CD4-positive, alpha-beta T cell treated with Interleukin-6 at 100 ng/mL for 8 hours (primary cell): ENCODE measurements around the gene IKZF1.

Experiments used
- DNase-seq: peaks from one replicate; pipeline ENCODE4 v3.0.0-alpha.2; 2020; ENCODE audit warnings: mixed read lengths, low spot score

The IKZF1 gene

GRCh38 chr7:50355817-50356178 is 51.3 kb downstream of the IKZF1 start:
- no peak for DNase-seq

GRCh38 chr7:50356212-50356944 is 51.9 kb downstream of the IKZF1 start:
- DNase-seq = no peak

- DNase-seq = no peak
Observed at GRCh38 chr7:50356945-50357268, 52.4 kb downstream of the IKZF1 start.

DNA sequence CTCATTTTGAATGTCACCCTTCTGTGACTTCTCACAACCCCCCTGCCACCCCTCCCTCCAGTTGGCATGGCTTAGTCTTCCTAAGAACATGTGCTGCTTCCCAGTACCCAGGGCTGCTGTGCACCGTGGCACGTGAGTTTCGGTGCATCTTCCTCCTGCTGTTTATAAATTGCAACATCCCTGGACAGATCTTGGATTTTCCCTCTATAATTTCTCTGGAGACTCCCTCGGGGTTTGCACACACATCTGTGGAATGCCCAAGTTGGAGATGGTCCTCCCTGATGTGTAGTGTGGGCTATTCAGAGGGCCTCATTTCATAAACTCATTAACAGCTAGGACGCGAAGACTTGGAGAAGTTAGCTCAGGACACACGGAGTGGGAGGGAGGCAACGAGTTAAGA is 52.9 kb downstream of the IKZF1 start:
- no peak for DNase-seq

DNA sequence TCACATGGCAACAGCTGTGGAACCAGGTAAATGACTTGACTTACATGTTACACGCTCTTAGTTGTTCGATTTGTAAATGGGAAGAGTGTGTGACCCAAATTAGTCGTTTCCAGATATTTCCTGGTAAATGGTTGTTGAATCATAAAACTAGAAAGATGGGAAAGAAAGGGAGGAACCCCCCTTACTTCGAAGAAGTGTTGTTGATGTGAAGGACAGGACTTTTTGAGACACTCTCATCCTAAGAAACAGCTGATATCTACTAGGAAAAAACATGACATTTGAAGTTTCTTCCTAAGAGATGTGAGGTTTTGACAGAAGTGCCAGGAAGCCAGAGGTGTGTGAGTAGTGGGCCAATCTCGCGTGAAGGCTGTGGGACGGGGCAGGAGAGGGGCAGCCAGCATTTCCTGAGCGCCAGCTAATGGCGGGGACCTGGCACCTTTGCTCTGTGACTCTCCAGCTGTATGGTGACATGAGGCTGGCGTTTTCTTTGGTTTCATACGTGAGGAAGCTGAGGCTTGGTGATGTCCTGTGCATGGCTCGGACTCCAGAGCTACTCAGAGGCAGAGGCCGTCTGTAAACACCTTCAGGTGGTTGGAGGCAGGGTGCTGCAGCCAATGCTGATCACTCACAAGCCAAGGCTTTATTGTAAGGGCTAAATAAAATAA is 53.7 kb downstream of the IKZF1 start:
- DNase-seq = no peak

DNA sequence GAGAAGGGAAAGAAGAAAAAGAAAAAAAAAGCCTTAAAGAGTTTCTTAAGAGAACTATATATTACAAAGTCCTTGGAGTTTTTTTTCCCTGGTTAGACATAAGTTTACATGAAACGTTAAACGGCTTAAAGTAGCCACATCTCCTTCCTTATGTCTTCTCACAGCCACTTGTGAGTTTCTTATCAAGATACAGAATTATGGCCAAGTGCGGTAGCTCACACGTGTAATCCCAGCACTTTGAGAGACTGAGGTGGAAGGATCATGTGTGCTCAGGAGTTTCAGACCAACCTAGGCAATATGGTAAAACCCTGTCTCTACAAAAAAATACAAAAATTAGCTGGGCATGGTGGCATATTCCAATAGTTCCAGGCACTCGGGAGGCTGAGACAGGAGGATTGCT is 54.3 kb downstream of the IKZF1 start:
- DNase-seq = no peak

DNA sequence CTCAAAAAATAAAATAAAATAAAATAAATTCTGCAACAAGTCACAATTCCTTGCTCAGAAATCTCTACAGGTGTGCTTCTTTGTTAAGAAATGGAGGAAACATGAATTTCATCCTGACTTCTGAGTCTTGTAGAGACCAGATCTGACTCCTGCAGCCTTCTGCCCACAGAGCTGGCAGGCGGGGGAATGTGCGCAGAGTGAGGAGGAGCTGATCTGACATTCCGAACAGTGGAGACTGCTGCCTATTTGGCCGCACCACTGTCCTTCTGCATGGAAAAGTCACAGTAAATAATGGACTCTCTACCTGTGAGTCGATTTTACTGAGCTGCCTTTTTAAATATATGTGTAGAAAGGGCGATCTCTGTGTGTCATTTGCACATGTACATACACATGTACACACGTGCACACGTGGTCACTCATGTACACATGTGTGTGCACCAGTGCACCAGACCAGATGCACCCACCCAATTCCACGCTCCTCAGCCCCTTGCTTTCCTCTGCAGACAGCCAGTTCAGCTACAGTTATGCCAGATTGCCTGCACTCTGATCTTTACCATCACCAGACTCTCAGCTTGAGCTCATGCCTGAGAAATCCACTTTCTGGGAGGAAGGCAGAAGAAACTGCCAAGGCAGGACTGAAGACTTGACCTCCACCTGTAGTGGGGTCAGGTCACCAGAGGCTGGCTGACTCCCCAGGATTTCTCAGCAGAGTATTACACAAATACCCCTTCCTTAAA is 54.9 kb downstream of the IKZF1 start:
- no peak for DNase-seq

- peak; percentile 89 for DNase-seq
Observed at GRCh38 chr7:50359995-50360925, 55.7 kb downstream of the IKZF1 start.

- DNase-seq = no peak
Observed at GRCh38 chr7:50362142-50362541, 57.6 kb downstream of the IKZF1 start.

GRCh38 chr7:50362712-50363282 is 58.3 kb downstream of the IKZF1 start:
- DNase-seq = peak; percentile 63

GRCh38 chr7:50363327-50364060 is 59.0 kb downstream of the IKZF1 start:
- peak; percentile 48 for DNase-seq

- no peak for DNase-seq
Observed at GRCh38 chr7:50364645-50365044, 60.1 kb downstream of the IKZF1 start.

- DNase-seq = no peak
Observed at GRCh38 chr7:50366311-50366710, 61.8 kb downstream of the IKZF1 start.

GRCh38 chr7:50367100-50367499 is 62.6 kb downstream of the IKZF1 start:
- no peak for DNase-seq

GRCh38 chr7:50367570-50367969 is 63.1 kb downstream of the IKZF1 start:
- DNase-seq = no peak

GRCh38 chr7:50368366-50368765 is 63.9 kb downstream of the IKZF1 start:
- no peak for DNase-seq

GRCh38 chr7:50369143-50370026 is 64.9 kb downstream of the IKZF1 start:
- peak; percentile 78 for DNase-seq

DNA sequence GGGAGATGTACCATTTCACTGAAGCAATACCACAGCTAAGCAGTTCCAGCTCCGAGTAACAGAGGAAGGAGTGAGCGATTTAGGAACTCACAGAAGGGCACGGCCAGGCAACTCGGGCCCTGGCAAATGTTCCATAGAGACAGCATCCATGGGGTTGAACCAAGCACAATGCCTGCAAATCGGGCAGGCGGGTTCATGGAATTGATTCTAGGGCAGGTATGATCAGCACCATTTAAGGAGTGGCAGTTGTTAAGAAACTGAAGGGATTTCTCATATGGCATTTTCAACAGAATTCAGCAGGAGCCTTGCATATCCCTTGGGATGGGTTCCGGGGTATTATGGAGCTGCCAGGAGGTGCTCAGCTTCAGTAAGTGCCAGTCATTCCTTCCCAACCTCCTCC is 66.4 kb downstream of the IKZF1 start:
- no peak for DNase-seq

DNA sequence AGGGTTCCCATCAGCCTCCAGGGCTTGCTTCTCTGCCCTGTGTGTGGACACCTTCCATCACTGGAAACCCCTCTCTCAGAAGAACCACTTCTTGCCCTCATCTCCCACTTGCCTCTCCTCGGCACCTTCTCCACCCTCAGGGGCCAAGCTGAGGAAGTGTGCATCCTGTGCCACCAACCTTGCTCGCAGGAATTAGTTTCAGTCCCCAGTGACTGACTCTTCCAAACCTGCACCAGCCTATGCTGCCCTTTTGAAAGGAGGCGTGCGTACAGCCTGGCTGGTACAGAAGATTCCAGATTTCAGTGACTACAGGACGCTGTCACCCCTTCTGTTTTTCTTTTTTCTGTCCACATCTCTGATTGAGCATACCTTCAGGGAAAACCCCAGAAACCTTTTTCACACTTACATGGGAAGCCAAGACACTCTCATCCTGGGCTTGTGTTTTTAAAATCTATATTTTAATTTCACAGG is 67.1 kb downstream of the IKZF1 start:
- no peak for DNase-seq

DNA sequence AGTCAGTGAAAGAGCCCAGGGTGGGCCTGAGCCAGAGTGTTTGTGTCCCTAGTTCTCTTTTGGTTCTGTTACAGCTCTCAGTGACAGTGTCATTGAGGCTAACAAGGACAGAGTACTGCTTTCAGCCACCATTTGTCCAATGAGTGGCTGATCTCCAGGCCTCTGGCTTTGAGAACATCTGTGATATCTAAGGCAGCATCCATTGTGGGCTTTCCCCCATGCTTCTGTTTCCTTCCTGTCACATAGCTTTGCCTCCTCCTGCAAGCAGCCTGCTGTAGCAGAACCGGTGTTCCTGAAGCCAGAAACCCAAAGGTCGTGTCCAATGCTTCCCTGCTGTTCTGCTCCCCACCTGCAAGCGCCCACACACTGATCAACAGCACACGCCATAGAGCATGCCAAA is 68.4 kb downstream of the IKZF1 start:
- no peak for DNase-seq
